DMS79 treated with DMSO at 0.1 percent for 48 hours (cell line): ENCODE measurements around the gene KANK3.
A peak's percentile ranks its signal among the peaks of the same experiment; 100 is the strongest.
"Not testable (repeated sequence)": the region's sequence is repeated elsewhere in the genome, so short reads cannot be mapped to it uniquely, and the experiment has no call there.

Source experiments
- DNase-seq: peaks from one replicate; lab custom pipeline; 2025; lab: John Stamatoyannopoulos, UW

KANK3 gene

GRCh38 chr19:8342684-8343482, at the start of gene KANK3:
TSS of gene KANK3 (minus strand) at chr19:8343262. CDS start at chr19:8337828, 5,434 bp downstream.
- DNase-seq, result peak; percentile 80

GRCh38 chr19:8392017-8392591, 49.0 kb upstream of the KANK3 start:
- peak; percentile 64 for DNase-seq

- peak; percentile 12 for DNase-seq
These were observed 48.3 kb upstream of the KANK3 start for GRCh38 chr19:8391198-8392016.

- DNase-seq, result peak; percentile 53
These were observed 47.5 kb upstream of the KANK3 start for GRCh38 chr19:8390617-8390981.

GRCh38 chr19:8389891-8390616, 47.0 kb upstream of the KANK3 start, which contains the start of gene RAB11B:
TSS of gene RAB11B (plus strand) at chr19:8390360. CDS start at chr19:8390417, 57 bp downstream.
- DNase-seq, result peak; percentile 100

GRCh38 chr19:8388612-8388958, 45.5 kb upstream of the KANK3 start:
- DNase-seq, result no peak

- no peak for DNase-seq
These were observed 44.9 kb upstream of the KANK3 start for GRCh38 chr19:8387688-8388611.

GRCh38 chr19:8386990-8387389, 43.9 kb upstream of the KANK3 start:
- no peak for DNase-seq

GRCh38 chr19:8386419-8386818, 43.4 kb upstream of the KANK3 start:
- DNase-seq, result not testable (repeated sequence)

- not testable (repeated sequence) for DNase-seq
These were observed 42.5 kb upstream of the KANK3 start for GRCh38 chr19:8385566-8385965.

GRCh38 chr19:8385103-8385502, 42.0 kb upstream of the KANK3 start:
- not testable (repeated sequence) for DNase-seq

- not testable (repeated sequence) for DNase-seq
These were observed 41.5 kb upstream of the KANK3 start for GRCh38 chr19:8384569-8384968.

- not testable (repeated sequence) for DNase-seq
These were observed 36.3 kb upstream of the KANK3 start for GRCh38 chr19:8379156-8379891.

- no peak for DNase-seq
These were observed 34.5 kb upstream of the KANK3 start for GRCh38 chr19:8377598-8377997.

GRCh38 chr19:8376373-8376974, 33.4 kb upstream of the KANK3 start:
- DNase-seq, result not testable (repeated sequence)

GRCh38 chr19:8375766-8376165, 32.7 kb upstream of the KANK3 start:
- DNase-seq, result not testable (repeated sequence)

- DNase-seq, result no peak
These were observed 31.1 kb upstream of the KANK3 start for GRCh38 chr19:8373867-8374813.

- DNase-seq, result no peak
These were observed 28.1 kb upstream of the KANK3 start for GRCh38 chr19:8371011-8371804.
